Measurements from ENCODE around the gene TF.

TF gene

GRCh38 chr3:133805702-133806475 is 59.7 kb downstream of the TF start, which contains the start of gene SRPRB (continued):
- TF ChIP-seq ZNF138 (tag by site-specific recombination; IDR thresholded peaks at IDR 0.05; ENCODE audit: borderline replicate concordance) (no peak), ZNF639 (tag by site-specific recombination; IDR thresholded peaks at IDR 0.05) (no peak), RBAK (tag by site-specific recombination; IDR thresholded peaks at IDR 0.05) (no peak), KLF10 (tag by site-specific recombination; IDR thresholded peaks at IDR 0.05) (no peak), KLF1 (tag by site-specific recombination; IDR thresholded peaks at IDR 0.05) (no peak), ZEB2 (tag by site-specific recombination; IDR thresholded peaks at IDR 0.05) (no peak), SETDB1 (IDR thresholded peaks at IDR 0.05; ENCODE audit: insufficient read length, low read length) (no peak), ZNF837 (tag by site-specific recombination; IDR thresholded peaks at IDR 0.05) (no peak), ZNF48 (tag by site-specific recombination; IDR thresholded peaks at IDR 0.05) (no peak), TCF7L2 (IDR thresholded peaks at IDR 0.05; ENCODE audit: borderline replicate concordance, low read depth, low read length) (no peak), ZBTB17 (tag by site-specific recombination; IDR thresholded peaks at IDR 0.05) (peak; percentile 88), ZBTB26 (tag by site-specific recombination; optimal IDR thresholded peaks at IDR 0.05) (peak; percentile 80), ZNF513 (tag by site-specific recombination; IDR thresholded peaks at IDR 0.05) (no peak), ZNF350 (tag by site-specific recombination; IDR thresholded peaks at IDR 0.05) (no peak), SP7 (tag by site-specific recombination; IDR thresholded peaks at IDR 0.05) (peak; percentile 44), GFI1B (tag by site-specific recombination; IDR thresholded peaks at IDR 0.05) (no peak), ZNF530 (tag by site-specific recombination; IDR thresholded peaks at IDR 0.05; ENCODE audit: low read depth) (no peak), KLF8 (tag by site-specific recombination; IDR thresholded peaks at IDR 0.05) (0 out of 2 replicates have a peak, but pooled peaks have one; percentile 17), OVOL3 (tag by site-specific recombination; IDR thresholded peaks at IDR 0.05) (no peak), ZNF626 (tag by site-specific recombination; IDR thresholded peaks at IDR 0.05) (no peak), ZBTB1 (tag by site-specific recombination; IDR thresholded peaks at IDR 0.05) (no peak), YY1 (tag by site-specific recombination; IDR thresholded peaks at IDR 0.05) (peak; percentile 90), ZFP37 (tag by site-specific recombination; IDR thresholded peaks at IDR 0.05) (no peak), ZNF621 (tag by site-specific recombination; IDR thresholded peaks at IDR 0.05) (no peak), ZNF76 (tag by site-specific recombination; IDR thresholded peaks at IDR 0.05; ENCODE audit: borderline replicate concordance, low read depth) (peak; percentile 88; the same call in 1 of the 2 replicates), ZNF560 (tag by site-specific recombination; IDR thresholded peaks at IDR 0.05; ENCODE audit: borderline replicate concordance) (no peak), ZNF654 (tag by site-specific recombination; IDR thresholded peaks at IDR 0.05; ENCODE audit: low read depth) (no peak)
- TF ChIP-seq, protein P1, sequence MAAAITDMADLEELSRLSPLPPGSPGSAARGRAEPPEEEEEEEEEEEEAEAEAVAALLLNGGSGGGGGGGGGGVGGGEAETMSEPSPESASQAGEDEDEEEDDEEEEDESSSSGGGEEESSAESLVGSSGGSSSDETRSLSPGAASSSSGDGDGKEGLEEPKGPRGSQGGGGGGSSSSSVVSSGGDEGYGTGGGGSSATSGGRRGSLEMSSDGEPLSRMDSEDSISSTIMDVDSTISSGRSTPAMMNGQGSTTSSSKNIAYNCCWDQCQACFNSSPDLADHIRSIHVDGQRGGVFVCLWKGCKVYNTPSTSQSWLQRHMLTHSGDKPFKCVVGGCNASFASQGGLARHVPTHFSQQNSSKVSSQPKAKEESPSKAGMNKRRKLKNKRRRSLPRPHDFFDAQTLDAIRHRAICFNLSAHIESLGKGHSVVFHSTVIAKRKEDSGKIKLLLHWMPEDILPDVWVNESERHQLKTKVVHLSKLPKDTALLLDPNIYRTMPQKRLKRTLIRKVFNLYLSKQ (tag by site-specific recombination; IDR thresholded peaks at IDR 0.05; ENCODE audit: borderline replicate concordance): no peak
- TF ChIP-seq, protein P2, sequence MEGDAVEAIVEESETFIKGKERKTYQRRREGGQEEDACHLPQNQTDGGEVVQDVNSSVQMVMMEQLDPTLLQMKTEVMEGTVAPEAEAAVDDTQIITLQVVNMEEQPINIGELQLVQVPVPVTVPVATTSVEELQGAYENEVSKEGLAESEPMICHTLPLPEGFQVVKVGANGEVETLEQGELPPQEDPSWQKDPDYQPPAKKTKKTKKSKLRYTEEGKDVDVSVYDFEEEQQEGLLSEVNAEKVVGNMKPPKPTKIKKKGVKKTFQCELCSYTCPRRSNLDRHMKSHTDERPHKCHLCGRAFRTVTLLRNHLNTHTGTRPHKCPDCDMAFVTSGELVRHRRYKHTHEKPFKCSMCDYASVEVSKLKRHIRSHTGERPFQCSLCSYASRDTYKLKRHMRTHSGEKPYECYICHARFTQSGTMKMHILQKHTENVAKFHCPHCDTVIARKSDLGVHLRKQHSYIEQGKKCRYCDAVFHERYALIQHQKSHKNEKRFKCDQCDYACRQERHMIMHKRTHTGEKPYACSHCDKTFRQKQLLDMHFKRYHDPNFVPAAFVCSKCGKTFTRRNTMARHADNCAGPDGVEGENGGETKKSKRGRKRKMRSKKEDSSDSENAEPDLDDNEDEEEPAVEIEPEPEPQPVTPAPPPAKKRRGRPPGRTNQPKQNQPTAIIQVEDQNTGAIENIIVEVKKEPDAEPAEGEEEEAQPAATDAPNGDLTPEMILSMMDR (tag by site-specific recombination; IDR thresholded peaks at IDR 0.05): no peak
- TF ChIP-seq, protein P3, sequence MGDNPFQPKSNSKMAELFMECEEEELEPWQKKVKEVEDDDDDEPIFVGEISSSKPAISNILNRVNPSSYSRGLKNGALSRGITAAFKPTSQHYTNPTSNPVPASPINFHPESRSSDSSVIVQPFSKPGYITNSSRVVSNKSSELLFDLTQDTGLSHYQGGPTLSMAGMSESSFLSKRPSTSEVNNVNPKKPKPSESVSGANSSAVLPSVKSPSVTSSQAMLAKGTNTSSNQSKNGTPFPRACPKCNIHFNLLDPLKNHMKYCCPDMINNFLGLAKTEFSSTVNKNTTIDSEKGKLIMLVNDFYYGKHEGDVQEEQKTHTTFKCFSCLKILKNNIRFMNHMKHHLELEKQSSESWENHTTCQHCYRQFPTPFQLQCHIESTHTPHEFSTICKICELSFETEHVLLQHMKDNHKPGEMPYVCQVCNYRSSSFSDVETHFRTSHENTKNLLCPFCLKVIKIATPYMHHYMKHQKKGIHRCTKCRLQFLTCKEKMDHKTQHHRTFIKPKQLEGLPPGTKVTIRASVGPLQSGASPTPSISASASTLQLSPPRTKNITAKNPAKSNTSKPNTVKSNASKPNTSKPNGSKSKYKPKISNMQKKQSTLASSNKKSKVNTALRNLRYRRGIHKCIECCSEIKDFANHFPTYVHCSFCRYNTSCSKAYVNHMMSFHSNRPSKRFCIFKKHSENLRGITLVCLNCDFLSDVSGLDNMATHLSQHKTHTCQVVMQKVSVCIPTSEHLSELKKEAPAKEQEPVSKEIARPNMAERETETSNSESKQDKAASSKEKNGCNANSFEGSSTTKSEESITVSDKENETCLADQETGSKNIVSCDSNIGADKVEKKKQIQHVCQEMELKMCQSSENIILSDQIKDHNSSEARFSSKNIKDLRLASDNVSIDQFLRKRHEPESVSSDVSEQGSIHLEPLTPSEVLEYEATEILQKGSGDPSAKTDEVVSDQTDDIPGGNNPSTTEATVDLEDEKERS (tag by site-specific recombination; IDR thresholded peaks at IDR 0.05): no peak

Measured in HEK293 (cell line).